Bladder microvascular endothelial cell (primary cell): ENCODE data around the gene RIMBP2. TPM values are rescaled to one million over a fixed set of nuclear protein-coding genes. Genes with fewer than 3 reads are reported as not detected.

Experiments
- total RNA-seq: library from RNA; depleted of rRNA; stranded (reverse); fragments of >200 nt; gene quantifications from 2 replicates; pipeline ENCODE4 v1.2.3, GENCODE V29; 2014

RIMBP2 gene
- not detected in 2 replicates for total RNA-seq

GRCh38 chr12:130715998-130716968 lies at the start of gene RIMBP2:
RIMBP2 (minus strand) TSS chr12:130716299; CDS start chr12:130479013, 237,286 bp downstream.

Other genes starting within 250 kb of the RIMBP2 start
- 30.3 and 49.3 TPM in 2 replicates for gene STX2, start 123.0 kb upstream of the RIMBP2 start, total RNA-seq
- 599 and 1,195 TPM in 2 replicates for gene RAN, start 155.8 kb upstream of the RIMBP2 start, total RNA-seq
- 0.06 and 0.16 TPM in 2 replicates for gene ADGRD1, start 237.6 kb upstream of the RIMBP2 start, total RNA-seq